HuH-7 (cell line): ENCODE measurements around the gene LRRIQ4.

Source experiments
- DNase-seq: peaks from one replicate; pipeline ENCODE4 v3.0.0; 2011; ENCODE audit warnings: low spot score

The LRRIQ4 gene

DNA sequence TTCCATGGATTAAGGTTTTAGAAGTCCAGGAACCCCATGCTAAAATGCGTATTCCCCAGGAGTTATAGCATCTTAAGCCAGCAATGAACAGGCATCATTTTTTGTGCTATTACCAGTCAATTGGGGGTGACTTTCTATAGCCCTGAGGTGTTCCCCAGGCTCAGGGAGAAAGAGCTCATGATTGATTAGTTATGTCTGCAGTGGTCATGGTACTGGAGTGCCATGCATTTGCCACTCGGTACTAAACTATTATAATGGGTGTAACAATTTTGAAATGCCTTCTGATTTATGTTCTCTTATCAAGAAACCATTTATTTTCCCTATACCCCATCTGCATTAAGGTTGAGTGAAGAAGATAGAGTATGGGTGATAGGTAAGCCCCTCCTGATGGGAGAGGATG is 45.1 kb downstream of the LRRIQ4 start:
- no peak for DNase-seq

DNA sequence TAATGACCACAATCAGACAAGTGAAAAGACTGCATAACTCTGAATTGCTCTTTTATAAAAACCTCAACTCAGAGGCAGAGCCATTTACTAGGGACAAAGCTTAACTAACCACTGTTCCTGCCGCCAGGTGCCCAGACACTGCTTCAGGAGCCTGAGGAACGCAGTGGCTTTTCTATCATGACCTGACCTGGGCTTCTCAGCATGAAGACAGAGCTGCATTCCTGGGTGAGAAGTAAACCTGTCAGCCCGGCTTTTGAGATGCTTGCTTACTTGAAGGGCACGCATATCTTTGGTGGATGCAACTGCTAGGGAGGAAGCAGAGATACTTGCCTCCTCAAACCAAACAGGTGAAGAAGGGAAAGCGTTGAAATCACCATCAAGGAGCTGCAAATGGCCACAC is 49.2 kb downstream of the LRRIQ4 start:
- no peak for DNase-seq

DNA sequence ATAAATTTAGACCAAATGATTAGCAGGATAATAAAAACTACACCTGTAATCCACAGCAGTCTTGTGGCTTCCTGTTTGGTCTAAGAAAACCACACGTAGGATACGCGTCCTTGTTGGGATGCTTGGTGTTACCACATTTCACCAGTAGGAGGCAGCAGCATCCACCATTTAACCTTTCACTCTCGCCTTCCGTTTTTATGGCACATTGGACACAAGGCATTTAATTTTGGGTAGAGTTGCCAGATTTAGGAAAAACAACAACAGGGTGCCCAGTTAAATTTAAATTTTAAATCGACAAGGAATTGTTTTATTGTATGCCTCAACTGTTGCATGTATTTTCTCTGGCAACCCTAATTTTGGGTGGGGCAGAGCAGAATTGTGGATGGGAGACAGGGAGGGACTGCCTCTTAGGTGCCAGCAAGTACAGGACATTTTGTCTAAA is 50.8 kb downstream of the LRRIQ4 start:
- DNase-seq: peak; percentile 47

DNA sequence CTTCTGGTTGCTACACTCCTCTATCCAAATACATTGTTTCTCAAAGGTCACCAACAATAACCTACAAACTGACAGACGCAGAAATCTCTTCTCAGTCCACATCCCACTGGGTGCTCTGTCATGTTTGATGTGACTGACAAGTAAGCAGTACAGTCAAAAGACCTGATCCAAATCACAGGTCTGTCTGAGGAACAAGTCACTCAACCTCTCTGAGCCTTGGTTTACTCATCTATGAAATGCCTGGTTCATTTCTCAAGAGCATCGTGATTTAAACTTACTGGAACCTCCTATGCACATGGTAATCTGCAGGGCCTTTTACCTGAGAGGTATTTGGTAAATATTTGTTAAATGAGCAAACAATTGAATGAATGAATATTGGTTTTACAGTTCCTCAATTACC is 51.6 kb downstream of the LRRIQ4 start:
- DNase-seq: no peak

DNA sequence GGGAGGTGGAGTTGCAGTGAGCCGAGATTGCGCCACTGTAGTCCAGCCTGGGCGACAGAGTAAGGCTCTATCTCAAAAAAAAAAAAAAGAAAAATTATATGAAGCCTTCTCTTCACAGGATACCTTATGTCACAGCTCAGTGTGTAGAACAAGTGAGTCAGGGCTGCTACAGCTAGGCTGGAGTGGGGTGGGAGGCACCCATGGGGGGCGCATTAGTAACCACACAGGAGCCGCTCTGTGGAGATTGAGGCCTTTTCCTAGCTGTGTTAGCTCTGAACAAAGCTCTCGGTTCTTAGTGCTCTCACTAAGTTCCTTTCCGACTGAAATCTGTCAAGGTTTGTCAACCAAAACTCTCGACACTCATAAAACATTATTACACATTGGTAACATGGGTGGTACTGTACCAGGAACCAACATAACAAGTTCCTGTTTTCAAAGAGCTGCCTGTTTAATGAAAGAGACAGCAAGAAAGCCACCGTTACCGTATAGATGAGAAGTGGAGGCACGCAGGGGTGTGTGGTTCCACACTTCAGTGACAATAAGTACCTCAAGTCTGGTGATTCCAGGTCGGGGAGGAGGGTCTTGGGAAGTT is 52.6 kb downstream of the LRRIQ4 start:
- no peak for DNase-seq

DNA sequence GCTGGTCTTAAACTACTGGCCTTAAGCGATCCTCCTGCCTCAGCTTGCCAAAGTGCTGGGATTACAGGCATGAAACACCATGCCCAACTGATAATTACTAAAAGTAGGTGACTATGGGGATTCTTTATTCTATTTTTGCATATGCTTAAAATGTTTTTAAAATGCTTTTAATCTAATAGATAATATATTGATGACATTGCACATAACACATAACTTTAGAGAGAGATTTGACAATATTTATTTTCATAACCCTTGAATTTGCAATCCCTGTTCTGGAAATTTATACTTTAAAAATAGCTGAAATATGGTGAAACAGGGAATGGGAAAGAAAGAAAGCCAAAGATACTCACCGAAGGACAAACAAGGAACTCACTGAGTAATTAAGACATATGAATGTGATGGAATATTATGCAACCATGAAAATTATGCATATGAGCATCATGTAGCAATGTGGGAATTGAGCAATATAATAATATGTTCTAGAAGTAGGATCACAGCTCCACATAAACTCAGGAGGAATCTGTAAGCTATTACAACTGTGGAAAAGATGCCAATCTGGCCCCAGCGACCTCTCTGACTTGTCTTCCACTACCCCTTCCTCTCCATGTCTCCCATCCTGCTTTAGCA is 55.0 kb downstream of the LRRIQ4 start:
- DNase-seq: no peak

DNA sequence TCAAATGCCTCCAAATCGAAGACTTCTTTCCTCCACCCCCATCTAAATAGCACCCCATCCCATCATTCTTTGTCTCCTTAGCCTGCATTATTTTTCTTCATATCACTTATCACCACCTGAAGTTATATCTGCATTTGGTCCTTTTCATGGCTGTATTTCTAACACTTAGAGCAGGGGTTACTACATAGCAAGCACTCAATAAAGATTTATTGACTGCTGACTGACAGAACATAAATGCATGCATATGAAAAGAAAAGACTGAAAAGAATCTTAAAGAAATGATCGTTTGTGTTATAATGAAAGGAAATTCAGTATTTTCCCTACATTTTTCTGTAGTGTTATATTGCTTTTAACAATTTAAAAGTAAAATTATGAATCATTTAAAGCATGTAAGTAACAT is 55.7 kb downstream of the LRRIQ4 start:
- no peak for DNase-seq

DNA sequence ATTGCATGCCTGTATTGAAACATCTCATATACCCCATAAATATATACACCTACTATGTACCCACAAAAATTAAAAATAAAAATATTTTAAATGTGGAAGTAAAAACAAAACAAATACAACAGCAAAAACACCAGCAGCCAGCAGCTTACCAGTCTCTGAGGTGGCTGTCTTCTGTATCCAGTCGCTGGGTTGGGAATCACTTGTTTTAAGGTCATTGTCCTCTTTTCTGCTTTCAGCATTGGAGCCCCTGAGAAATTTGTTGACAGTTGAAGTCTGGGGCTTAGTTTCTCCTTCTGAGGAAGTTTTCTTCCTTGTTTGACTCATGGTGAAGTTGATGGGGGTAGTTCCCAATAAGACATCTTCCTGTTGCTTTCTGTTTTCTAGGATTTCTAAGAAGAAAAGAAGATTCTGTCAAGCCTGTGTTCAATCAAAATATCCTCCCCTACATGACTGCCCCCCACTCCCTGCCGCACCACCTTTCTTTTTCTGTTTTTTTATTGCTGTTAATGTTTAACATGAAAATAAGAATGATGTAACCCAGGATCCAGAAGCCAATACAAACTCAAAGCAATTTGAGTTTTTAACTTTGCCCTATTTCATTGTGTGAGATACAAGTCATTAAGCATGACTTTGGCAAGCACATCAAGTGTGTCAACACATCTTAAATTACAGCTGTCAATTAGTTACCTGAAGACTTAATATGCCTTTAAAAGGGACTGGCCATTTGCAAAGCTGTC is 57.0 kb downstream of the LRRIQ4 start, which contains the start of gene LRRC31:
TSS of gene LRRC31 (minus strand) at position 452 of the 737 bp plus-strand sequence. CDS start at position 324, 128 bp downstream.
- peak; percentile 31 for DNase-seq

DNA sequence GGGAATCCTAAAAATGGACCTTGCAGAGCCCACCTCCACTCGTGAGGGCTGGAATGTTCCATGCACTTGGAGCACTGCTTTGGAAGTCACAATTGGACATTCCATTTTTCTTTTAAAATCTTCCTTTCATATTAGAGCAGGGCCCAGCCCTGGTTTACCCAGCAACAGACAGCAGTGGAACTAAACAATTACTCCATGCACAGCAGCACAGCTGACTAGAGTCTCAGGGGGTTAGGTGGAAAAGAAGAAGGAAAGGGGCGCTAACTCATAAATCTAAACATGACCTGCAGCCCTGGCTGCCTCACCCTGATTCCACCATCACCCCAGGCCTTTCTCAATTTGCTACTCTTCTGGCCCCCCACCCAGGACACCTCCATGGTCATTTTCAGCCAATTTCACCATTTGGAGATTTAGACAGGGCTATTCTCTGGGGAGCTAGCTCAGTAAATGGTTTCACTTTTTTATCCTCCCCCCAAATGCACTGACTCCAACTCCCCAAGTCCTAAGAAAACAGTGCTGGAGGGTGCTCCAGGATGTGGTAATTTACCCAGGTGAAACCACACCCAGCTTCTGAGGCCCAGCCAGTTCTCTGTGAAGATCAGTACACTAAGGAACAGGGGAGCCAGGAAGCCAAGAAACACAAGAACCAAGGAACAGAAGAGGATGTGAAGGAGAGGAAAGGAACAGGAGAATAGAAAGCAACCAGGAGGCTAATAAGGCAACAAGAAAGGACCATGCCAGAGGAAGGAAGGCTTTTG is 58.6 kb downstream of the LRRIQ4 start:
- no peak for DNase-seq

DNA sequence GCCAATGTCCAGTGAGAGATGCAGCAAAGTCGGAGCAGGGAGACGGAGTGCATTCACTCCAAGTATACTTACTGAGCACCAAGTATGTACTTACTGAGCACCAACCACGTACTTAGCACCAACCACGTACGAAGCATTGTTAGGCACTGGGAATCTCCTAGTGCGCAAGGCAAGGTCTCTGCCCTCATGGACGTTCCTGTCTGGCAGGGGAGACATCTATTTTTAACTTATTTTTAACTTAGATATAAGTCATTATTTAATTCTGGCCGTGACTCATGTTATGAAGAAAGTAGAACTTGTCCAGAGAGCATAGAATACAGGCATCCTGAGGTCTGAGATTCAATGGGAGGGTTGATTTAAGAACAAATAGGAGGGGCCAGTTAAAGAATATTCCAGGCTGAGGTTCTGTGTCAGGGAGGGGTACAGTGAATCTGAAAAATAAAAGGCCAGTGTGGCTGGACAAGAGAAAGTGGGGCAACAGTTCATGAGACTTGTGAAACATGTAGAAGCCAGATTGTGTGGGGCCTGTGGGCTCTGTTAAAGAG is 66.4 kb downstream of the LRRIQ4 start:
- DNase-seq: no peak

DNA sequence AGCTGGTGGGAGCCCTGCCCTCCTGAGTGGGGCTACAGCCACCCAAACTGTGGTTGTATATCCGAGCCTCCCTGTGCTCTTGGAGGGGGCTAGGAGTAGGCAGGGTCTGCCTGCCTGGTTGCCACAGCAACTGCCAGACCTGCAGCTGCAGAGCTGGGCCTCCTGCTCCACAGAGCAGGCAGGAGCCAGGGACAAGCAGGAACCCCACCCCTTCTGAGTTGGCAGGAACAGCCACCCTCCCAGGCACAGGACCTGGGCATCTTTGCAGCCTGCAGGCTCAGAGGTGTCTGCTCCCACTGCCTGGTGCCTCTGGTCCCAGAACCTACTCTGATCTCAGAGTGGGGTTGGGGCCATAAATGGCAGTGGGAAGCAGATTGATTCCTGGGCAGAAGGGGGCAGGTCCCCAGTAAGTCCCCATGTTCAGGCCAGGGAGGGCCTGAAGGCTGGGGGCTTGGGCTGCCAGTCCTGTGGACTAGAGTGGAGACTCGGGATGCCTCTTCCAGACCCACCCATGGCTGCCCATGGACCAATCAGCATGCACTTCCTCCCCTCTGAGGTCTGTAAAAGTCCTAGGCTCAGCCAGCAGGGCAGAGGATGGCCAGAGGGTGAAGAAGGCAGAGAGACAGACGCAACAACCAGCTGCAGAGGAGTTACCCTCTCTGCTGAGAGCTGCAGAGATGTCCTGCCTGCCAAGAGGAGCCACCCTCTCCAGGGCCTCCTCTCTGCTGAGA is 67.3 kb downstream of the LRRIQ4 start:
- DNase-seq: no peak

DNA sequence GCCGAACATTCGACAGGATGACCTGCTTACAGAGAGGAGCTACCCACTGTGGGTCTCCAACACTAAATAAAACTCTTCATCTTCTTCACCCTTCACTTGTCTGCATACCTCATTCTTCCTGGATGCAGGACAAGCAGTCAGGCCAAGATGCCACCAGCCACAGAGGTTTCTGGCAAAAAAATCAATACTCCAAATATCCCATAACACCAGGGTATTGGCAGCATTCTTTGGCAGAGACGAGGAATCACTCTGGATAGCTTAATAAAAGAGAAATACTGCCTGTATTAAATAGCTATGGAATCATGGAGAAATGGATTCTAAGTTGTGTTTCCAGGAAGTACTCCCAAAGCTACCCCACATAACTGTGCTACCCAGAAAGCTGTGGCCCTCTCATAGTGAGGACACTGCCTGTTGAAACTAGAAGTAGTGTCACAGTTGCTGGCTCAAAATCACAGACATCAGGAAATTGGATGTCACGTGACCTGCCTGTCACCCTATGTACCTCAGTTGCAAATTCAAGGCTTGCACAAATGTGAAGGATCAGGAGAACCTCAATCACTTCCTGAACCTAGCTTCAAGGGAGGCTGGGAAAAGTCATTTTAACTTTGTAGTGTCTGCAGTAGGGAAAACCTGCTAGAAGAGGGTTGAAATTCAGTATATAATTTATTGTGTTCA is 68.0 kb downstream of the LRRIQ4 start:
- no peak for DNase-seq

DNA sequence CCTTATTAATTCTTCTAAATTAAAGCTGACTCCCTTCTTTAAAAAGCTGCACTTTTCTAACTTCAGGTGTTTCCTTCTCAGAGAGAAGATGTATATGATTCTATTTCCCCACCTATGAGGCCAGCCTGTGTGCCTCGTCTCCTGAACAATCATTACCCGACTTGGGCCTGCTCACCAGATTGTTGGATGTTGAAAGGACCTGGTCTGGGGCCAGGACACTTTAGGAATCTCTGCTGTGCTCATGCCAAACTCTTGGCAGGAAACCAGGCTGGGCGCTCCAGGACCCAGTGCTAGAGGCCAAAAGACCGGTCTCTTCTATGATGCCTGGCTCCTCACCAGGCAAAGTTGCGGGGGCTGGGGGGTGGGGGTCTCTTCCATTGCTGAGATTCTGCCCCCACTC is 74.0 kb downstream of the LRRIQ4 start:
- DNase-seq: no peak
